Neural progenitor cell (in vitro differentiated cells): ENCODE results near the gene NSUN5. TPM values are rescaled to one million over a fixed set of nuclear protein-coding genes. Genes with fewer than 3 reads are reported as not detected.
"Not testable (repeated sequence)": the region's sequence is repeated elsewhere in the genome, so short reads cannot be mapped to it uniquely, and the experiment has no call there.

Experiments used
- DNase-seq: peaks from one replicate; pipeline ENCODE4 v3.0.0-alpha.2; 2016; ENCODE audit warnings: low spot score
- H2AFZ ChIP-seq: fragments of 200-600 bp; sonication (generic); replicated peaks from 2 replicates; pipeline ENCODE4 v1.6.1; 2016; ENCODE audit warnings: antibody characterized with exemption
- H3F3A ChIP-seq: fragments of 200-600 bp; sonication (generic); 2 replicates; pipeline ENCODE4 v1.6.1; 2016; ENCODE audit warnings: antibody characterized with exemption, low read depth
- H3K27ac ChIP-seq: fragments of 200-600 bp; sonication (generic); 2 replicates; pipeline ENCODE4 v1.5.1; 2016; ENCODE audit warnings: mild to moderate bottlenecking
- H3K27me3 ChIP-seq: fragments of 200-600 bp; sonication (generic); 2 replicates; pipeline ENCODE4 v1.6.1; 2016; ENCODE audit warnings: mild to moderate bottlenecking, moderate library complexity
- H3K36me3 ChIP-seq: fragments of 200-600 bp; sonication (generic); 2 replicates; pipeline ENCODE4 v1.5.1; 2016
- H3K4me1 ChIP-seq: fragments of 200-600 bp; sonication (generic); 2 replicates; pipeline ENCODE4 v1.6.1; 2016; ENCODE audit warnings: mixed run types
- H3K4me2 ChIP-seq: fragments of 200-600 bp; sonication (generic); 2 replicates; pipeline ENCODE4 v1.6.1; 2016
- H3K4me3 ChIP-seq: fragments of 200-600 bp; sonication (generic); 2 replicates; pipeline ENCODE4 v1.5.1; 2016
- H3K79me2 ChIP-seq: fragments of 200-600 bp; sonication (generic); 2 replicates; pipeline ENCODE4 v1.6.1; 2016; ENCODE audit warnings: low read depth
- H3K9ac ChIP-seq: fragments of 200-600 bp; sonication (generic); 2 replicates; pipeline ENCODE4 v1.6.1; 2016
- H3K9me3 ChIP-seq: fragments of 200-600 bp; sonication (generic); 2 replicates; pipeline ENCODE4 v1.5.1; 2016; ENCODE audit warnings: low read depth
- H4K20me1 ChIP-seq: fragments of 200-600 bp; sonication (generic); 2 replicates; pipeline ENCODE4 v1.6.1; 2016; ENCODE audit warnings: low read depth
- H3K27ac Mint-ChIP-seq: 3 replicates; pipeline ENCODE4 v1.8.0; 2021; ENCODE audit warnings: mixed read lengths
- H3K27me3 Mint-ChIP-seq: 2 replicates; pipeline ENCODE4 v1.8.0; 2022; ENCODE audit warnings: low read depth, mild to moderate bottlenecking, inconsistent platforms, moderate library complexity, mixed read lengths; ENCODE audit not compliant: insufficient read depth
- H3K36me3 Mint-ChIP-seq: 3 replicates; pipeline ENCODE4 v1.8.0; 2021; ENCODE audit warnings: mixed read lengths
- H3K4me1 Mint-ChIP-seq: 3 replicates; pipeline ENCODE4 v1.8.0; 2021; ENCODE audit warnings: mixed read lengths
- H3K4me3 Mint-ChIP-seq: 3 replicates; pipeline ENCODE4 v1.8.0; 2021; ENCODE audit warnings: mild to moderate bottlenecking, moderate library complexity, mixed read lengths
- H3K9me3 Mint-ChIP-seq: 3 replicates; pipeline ENCODE4 v1.8.0; 2020; ENCODE audit warnings: mixed read lengths
- EZH2 ChIP-seq: fragments of 200-600 bp; sonication (generic); IDR thresholded peaks from 2 replicates; pipeline ENCODE4 v1.6.1; 2017; ENCODE audit warnings: antibody characterized with exemption, mild to moderate bottlenecking, moderate library complexity
- EZH2phosphoT487 ChIP-seq: fragments of 200-600 bp; sonication (generic); IDR thresholded peaks from 2 replicates; pipeline ENCODE4 v1.6.1; 2017; ENCODE audit warnings: antibody characterized with exemption
- total RNA-seq: library from RNA; depleted of rRNA; stranded (reverse); fragments of >200 nt; gene quantifications from 2 replicates; pipeline ENCODE4 v1.2.3, GENCODE V29; 2015; ENCODE audit warnings: low replicate concordance
- TF ChIP-seq, protein P1 (sequence below): fragments of 200-600 bp; sonication (generic); IDR thresholded peaks from 2 replicates; pipeline ENCODE4 v1.5.1; 2017; ENCODE audit warnings: antibody characterized with exemption, mild to moderate bottlenecking

NSUN5 gene
- total RNA-seq, 1 donor from 2014 or later, result 23.3 TPM

DNA sequence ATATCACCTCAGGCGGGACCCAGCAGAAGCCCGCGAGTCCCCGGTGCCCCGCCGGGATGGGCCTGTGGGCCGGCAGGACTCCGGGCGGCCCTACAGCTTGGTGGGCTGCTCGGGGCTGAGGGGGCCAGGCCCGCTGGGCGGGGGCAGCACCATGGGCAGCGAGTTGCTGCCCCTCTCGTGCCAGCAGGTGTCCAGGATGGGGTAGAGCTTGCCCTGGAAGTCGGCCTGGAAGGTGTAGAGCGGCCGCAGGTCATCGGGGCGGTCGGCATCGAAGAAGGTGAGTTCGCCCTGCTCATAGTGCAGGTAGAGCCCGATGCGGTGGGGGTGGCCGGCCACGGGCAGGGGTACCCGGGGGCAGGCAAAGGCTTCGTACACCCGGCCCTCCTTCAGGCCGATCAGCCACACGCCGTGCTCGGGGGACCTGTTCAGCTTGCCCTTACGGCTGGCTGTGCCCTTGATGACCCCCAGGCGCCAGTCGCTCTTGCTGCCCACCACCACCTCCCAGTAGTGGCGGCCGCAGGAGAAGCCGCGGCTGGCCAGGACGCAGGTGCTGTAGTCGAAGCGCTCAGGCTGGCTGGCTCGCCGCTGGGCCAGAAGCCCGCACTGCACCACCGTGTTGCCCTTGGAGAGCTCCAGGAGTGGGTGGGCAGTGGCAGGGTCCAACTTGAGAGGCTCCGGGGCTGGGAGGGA is 4.3 kb upstream of the NSUN5 start:
- Histone ChIP-seq H3F3A (no peaks in the 10 kb centered on the region), H3K36me3 (no peaks in the 10 kb centered on the region), H3K27me3 (no peaks in the 10 kb centered on the region), H2AFZ (no peak overlapping the region), H3K27ac (no peak overlapping the region), H3K9ac (no peak overlapping the region), H3K4me2 (no peak overlapping the region), H3K79me2 (peaks cover 8% of the 10 kb centered on the region), H3K4me3 (no peak overlapping the region), H3K4me1 (peaks cover 1% of the 10 kb centered on the region), H4K20me1 (no peaks in the 10 kb centered on the region), H3K9me3 (no peaks in the 10 kb centered on the region)
- Mint-ChIP-seq H3K27me3 (peaks cover 3% of the 10 kb centered on the region), H3K4me1 (peaks cover 6% of the 10 kb centered on the region), H3K9me3 (no peaks in the 10 kb centered on the region), H3K27ac (no peak overlapping the region), H3K4me3 (no peak overlapping the region), H3K36me3 (no peaks in the 10 kb centered on the region)
- TF ChIP-seq EZH2 (no peak), EZH2phosphoT487 (no peak)
- TF ChIP-seq, protein P1, sequence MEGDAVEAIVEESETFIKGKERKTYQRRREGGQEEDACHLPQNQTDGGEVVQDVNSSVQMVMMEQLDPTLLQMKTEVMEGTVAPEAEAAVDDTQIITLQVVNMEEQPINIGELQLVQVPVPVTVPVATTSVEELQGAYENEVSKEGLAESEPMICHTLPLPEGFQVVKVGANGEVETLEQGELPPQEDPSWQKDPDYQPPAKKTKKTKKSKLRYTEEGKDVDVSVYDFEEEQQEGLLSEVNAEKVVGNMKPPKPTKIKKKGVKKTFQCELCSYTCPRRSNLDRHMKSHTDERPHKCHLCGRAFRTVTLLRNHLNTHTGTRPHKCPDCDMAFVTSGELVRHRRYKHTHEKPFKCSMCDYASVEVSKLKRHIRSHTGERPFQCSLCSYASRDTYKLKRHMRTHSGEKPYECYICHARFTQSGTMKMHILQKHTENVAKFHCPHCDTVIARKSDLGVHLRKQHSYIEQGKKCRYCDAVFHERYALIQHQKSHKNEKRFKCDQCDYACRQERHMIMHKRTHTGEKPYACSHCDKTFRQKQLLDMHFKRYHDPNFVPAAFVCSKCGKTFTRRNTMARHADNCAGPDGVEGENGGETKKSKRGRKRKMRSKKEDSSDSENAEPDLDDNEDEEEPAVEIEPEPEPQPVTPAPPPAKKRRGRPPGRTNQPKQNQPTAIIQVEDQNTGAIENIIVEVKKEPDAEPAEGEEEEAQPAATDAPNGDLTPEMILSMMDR, result no peak
- no peak for DNase-seq

DNA sequence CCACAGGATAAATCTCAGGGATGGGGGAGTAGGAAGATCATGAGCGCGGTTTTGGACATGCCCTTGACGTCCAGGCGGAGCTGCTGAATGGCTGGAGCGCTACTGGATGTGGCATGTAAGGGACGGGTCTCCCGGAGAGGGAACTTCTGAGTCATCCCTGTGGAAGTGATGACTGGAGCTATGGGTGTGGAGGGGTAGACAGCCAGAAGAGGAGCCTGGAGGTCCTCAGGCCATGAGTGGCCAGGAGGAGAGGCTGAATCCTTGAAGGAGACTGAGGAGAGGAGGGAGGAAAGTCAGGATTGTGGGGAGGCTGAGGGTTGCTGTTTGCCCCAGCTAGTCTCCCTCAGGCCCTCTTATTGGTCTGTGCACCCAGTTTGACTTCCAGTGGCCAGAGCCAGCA is 2.8 kb upstream of the NSUN5 start:
- not testable (repeated sequence) for H3K27ac Mint-ChIP-seq, H3K27ac ChIP-seq, H3K4me3 Mint-ChIP-seq, H3K27me3 Mint-ChIP-seq, H3F3A ChIP-seq, H3K4me3 ChIP-seq, H3K9ac ChIP-seq, H4K20me1 ChIP-seq, H3K9me3 Mint-ChIP-seq, H3K36me3 Mint-ChIP-seq, H2AFZ ChIP-seq, DNase-seq, H3K4me1 ChIP-seq, H3K27me3 ChIP-seq, H3K36me3 ChIP-seq, H3K9me3 ChIP-seq, H3K4me2 ChIP-seq
- peaks cover 22% of the 10 kb centered on the region for H3K79me2 ChIP-seq
- H3K4me1 Mint-ChIP-seq, result peaks cover 14% of the 10 kb centered on the region

DNA sequence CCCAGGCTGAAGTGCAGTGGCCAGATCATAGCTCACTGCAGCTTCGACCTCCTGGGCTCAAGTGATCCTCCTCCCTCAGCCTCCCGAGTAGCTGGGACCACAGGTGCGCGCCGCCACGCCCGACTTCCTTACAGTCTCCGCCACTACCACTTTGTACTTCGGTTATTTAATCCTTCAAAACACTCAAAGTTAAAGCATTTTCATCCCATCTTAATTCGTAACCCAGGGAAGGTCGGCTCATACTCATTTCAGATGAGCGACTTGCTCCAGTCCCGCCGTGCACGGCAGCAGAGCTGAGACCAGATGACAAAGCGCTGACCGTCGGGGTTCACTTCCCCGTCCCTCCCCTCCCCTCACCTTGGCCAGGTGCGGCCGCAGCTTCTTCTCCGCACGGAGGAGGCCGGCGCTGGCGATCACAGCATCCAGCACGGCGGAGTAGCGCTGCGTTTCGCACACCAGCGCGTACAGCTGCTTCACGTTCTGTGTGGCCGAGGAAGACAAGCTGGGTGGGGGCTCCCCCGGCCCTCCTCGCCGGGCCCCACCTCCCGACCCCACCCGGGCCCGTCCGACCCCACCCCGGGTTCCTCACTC is 457 bp downstream of the NSUN5 start:
- Histone ChIP-seq H2AFZ (peak overlapping the region; percentile 91), H3K9me3 (no peaks in the 10 kb centered on the region), H3K27me3 (no peaks in the 10 kb centered on the region), H3K36me3 (no peaks in the 10 kb centered on the region), H4K20me1 (no peaks in the 10 kb centered on the region), H3K4me1 (peaks cover 6% of the 10 kb centered on the region), H3K4me3 (peak overlapping the region; percentile 63), H3K79me2 (peaks cover 22% of the 10 kb centered on the region), H3K27ac (no peak overlapping the region), H3K9ac (peak overlapping the region; percentile 6), H3F3A (no peaks in the 10 kb centered on the region), H3K4me2 (peak overlapping the region; percentile 91)
- H3K36me3 Mint-ChIP-seq, result peaks cover 2% of the 10 kb centered on the region
- peak overlapping the region; percentile 94 for H3K4me3 Mint-ChIP-seq
- no peaks in the 10 kb centered on the region for H3K9me3 Mint-ChIP-seq
- no peak for TF ChIP-seq EZH2phosphoT487
- TF ChIP-seq, protein P1, result no peak
- no peak for TF ChIP-seq EZH2
- no peak overlapping the region for H3K27ac Mint-ChIP-seq
- peaks cover 14% of the 10 kb centered on the region for H3K4me1 Mint-ChIP-seq
- peaks cover 3% of the 10 kb centered on the region for H3K27me3 Mint-ChIP-seq
- peak; percentile 38 for DNase-seq

DNA sequence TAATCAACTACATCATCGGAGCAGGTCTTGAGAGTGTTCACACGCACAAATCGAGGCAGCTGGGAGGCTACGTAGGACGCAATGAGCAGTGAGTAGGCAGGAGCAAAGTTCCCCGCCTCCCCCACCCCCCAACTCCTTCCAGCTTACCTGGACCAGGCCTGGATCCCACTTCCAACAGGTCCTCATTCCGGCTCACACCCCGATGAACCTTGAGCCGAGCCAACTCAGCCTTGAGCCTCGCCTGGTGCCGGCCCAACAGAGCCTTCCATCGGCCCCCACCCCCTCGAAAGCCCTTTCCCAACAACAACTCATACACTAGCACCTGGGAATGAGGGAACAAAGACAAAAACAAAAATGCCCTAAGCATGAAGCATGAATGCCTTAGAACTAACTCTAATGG is 1.2 kb downstream of the NSUN5 start:
- H3K4me1 Mint-ChIP-seq, result peaks cover 14% of the 10 kb centered on the region
- H3K4me3 ChIP-seq, result peak overlapping the region; percentile 63
- no peak overlapping the region for H3K27ac Mint-ChIP-seq

DNA sequence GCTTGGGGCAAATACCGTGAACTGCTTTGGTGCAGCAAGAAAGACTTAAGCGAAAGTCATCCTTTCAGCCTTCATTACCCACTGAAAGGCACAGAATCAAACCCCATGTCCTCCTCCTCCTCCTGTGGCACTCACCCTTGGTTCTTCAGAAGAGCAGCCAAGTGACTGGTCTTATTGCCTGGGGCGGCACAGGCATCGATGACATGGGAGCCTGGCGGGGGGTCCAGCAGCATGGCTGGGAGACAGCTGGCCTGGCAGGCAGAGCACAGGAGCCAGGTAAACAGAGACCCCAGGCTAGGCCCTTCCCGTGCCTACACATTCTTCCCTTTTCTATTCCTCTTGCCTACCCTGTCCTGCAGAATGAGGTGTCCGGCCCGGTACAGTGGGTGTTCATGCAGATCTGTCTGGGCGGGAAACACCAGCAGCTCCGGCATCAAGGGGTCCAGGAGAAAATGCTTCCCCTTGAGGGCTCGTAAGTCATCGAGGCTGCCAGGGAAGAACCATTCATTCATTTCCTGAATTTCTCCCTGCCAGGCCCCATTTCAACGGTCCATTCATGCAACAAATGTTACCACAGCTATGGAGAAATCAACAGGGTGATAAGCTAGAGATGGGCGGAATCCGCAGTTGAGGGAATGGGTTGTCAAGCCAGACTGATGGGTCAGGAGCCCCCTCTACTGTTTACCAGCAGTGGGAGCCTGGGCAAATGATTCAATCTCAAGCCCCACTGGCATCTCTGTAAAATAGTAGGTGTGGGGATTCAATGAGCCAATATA is 3.8 kb downstream of the NSUN5 start:
- not testable (repeated sequence) for H4K20me1 ChIP-seq, H2AFZ ChIP-seq, H3K36me3 ChIP-seq, H3K27me3 Mint-ChIP-seq, H3K4me3 ChIP-seq, H3K36me3 Mint-ChIP-seq, H3K27ac ChIP-seq, H3K27me3 ChIP-seq, H3K9ac ChIP-seq, H3K4me2 ChIP-seq, H3F3A ChIP-seq, H3K4me1 ChIP-seq, H3K4me3 Mint-ChIP-seq, H3K9me3 ChIP-seq, H3K9me3 Mint-ChIP-seq, DNase-seq, H3K27ac Mint-ChIP-seq
- peaks cover 22% of the 10 kb centered on the region for H3K79me2 ChIP-seq
- peaks cover 14% of the 10 kb centered on the region for H3K4me1 Mint-ChIP-seq

More for the DNA sequence above, 1.2 kb downstream of the NSUN5 start:
- H4K20me1 ChIP-seq, result no peaks in the 10 kb centered on the region
- no peaks in the 10 kb centered on the region for H3K9me3 ChIP-seq
- no peaks in the 10 kb centered on the region for H3F3A ChIP-seq
- peaks cover 6% of the 10 kb centered on the region for H3K4me1 ChIP-seq
- TF ChIP-seq EZH2phosphoT487 (no peak), EZH2 (no peak)
- TF ChIP-seq, protein P1, result no peak
- Mint-ChIP-seq H3K9me3 (no peaks in the 10 kb centered on the region), H3K4me3 (peak overlapping the region; percentile 94), H3K27me3 (peaks cover 3% of the 10 kb centered on the region), H3K36me3 (peaks cover 2% of the 10 kb centered on the region)
- peaks cover 22% of the 10 kb centered on the region for H3K79me2 ChIP-seq
- H3K27ac ChIP-seq, result no peak overlapping the region
- DNase-seq, result no peak
- peak overlapping the region; percentile 91 for H3K4me2 ChIP-seq
- no peak overlapping the region for H2AFZ ChIP-seq
- no peak overlapping the region for H3K9ac ChIP-seq
- H3K36me3 ChIP-seq, result no peaks in the 10 kb centered on the region
- no peaks in the 10 kb centered on the region for H3K27me3 ChIP-seq
